ENCODE measurements around the gene CCNY.

GRCh38 chr10:35364808-35365207 lies 28.5 kb downstream of the CCNY start:
- TF ChIP-seq REST (IDR thresholded peaks at IDR 0.05; ENCODE audit: low read depth) (no peak), EP300 (IDR thresholded peaks at IDR 0.05; ENCODE audit: borderline replicate concordance) (no peak), CREB1 (IDR thresholded peaks at IDR 0.05; ENCODE audit: low read depth) (no peak), CEBPB (IDR thresholded peaks at IDR 0.05) (no peak), TEAD4 (IDR thresholded peaks at IDR 0.05) (no peak), EGR1 (IDR thresholded peaks at IDR 0.05) (no peak), RAD21 (IDR thresholded peaks at IDR 0.05; ENCODE audit: low read depth) (no peak), FOXM1 (IDR thresholded peaks at IDR 0.05; ENCODE audit: borderline replicate concordance, low read depth) (no peak), MAX (IDR thresholded peaks at IDR 0.05) (no peak), YY1 (IDR thresholded peaks at IDR 0.05; ENCODE audit: low read depth) (no peak), TAF1 (IDR thresholded peaks at IDR 0.05; ENCODE audit: low read depth) (no peak), ZBTB7A (IDR thresholded peaks at IDR 0.05; ENCODE audit: low read depth) (no peak), TCF12 (IDR thresholded peaks at IDR 0.05; ENCODE audit: low read depth) (no peak)

All from Ishikawa (cell line).